GM12878 (cell line): ENCODE measurements around the gene CDC37L1. TPM values are rescaled to one million over a fixed set of nuclear protein-coding genes. Genes with fewer than 3 reads are reported as not detected.

ENCODE experiments used
- ATF2 ChIP-seq: IDR thresholded peaks from 2 replicates; pipeline ENCODE4 v1.6.1; 2012; ENCODE audit warnings: low read length, inconsistent platforms
- BACH1 ChIP-seq: fragments of 450-650 bp; IDR thresholded peaks from 2 replicates; pipeline ENCODE4 v1.6.1; 2017; ENCODE audit warnings: mild to moderate bottlenecking, borderline replicate concordance
- ETV6 ChIP-seq, 2 experiments: fragments of 450-650 bp in 1 of 2; IDR thresholded peaks in 1 of 2; conservative IDR thresholded peaks in 1 of 2; 2 replicates each; pipeline ENCODE4 v1.6.1; 2014; ENCODE audit warnings: antibody characterized with exemption in 1 of 2, borderline replicate concordance in 1 of 2, low read depth in 1 of 2, mild to moderate bottlenecking in 1 of 2, moderate library complexity in 1 of 2
- FOS ChIP-seq: IDR thresholded peaks from 3 replicates; pipeline ENCODE4 v1.6.1; 2011; ENCODE audit warnings: borderline replicate concordance; ENCODE audit not compliant: insufficient read length; ENCODE audit errors: extremely low read depth
- HCFC1 ChIP-seq: fragments of 150-350 bp; IDR thresholded peaks from 2 replicates; pipeline ENCODE4 v1.6.1; 2014; ENCODE audit warnings: low read length
- JUND ChIP-seq: IDR thresholded peaks from 2 replicates; pipeline ENCODE4 v1.6.1; 2012; ENCODE audit warnings: low read depth, mild to moderate bottlenecking, low read length, improper control_type of control experiment, moderate library complexity
- LARP7 ChIP-seq: fragments of 450-650 bp; IDR thresholded peaks from 2 replicates; pipeline ENCODE4 v1.6.1; 2017; ENCODE audit warnings: mild to moderate bottlenecking
- MXI1 ChIP-seq: fragments of 150-350 bp; IDR thresholded peaks from 2 replicates; pipeline ENCODE4 v1.6.1; 2011; ENCODE audit warnings: low read depth, mild to moderate bottlenecking, inconsistent platforms, low read length, improper control_type of control experiment
- MYB ChIP-seq: fragments of 150-350 bp; IDR thresholded peaks from 2 replicates; pipeline ENCODE4 v1.6.1; 2014; ENCODE audit warnings: mild to moderate bottlenecking, low read depth, low read length, borderline replicate concordance
- PKNOX1 ChIP-seq: fragments of 450-650 bp; IDR thresholded peaks from 2 replicates; pipeline ENCODE4 v1.6.1; 2016; ENCODE audit warnings: mild to moderate bottlenecking
- POLR2A ChIP-seq: IDR thresholded peaks from 2 replicates; pipeline ENCODE4 v1.6.1; 2011; ENCODE audit warnings: low read depth, mild to moderate bottlenecking, low read length
- RAD21 ChIP-seq: IDR thresholded peaks from 2 replicates; pipeline ENCODE4 v1.6.1; 2011; ENCODE audit warnings: mild to moderate bottlenecking, low read depth, low read length, moderate library complexity; ENCODE audit not compliant: insufficient read depth
- RCOR1 ChIP-seq: conservative IDR thresholded peaks from 2 replicates; pipeline ENCODE4 v1.6.1; 2012; ENCODE audit warnings: low read depth, low read length, improper control_type of control experiment
- SP1 ChIP-seq: IDR thresholded peaks from one replicate; pipeline ENCODE4 v1.6.1; 2011; ENCODE audit warnings: low read depth, low read length
- ZNF592 ChIP-seq: fragments of 450-650 bp; IDR thresholded peaks from 2 replicates; pipeline ENCODE4 v1.6.1; 2017; ENCODE audit warnings: mild to moderate bottlenecking, moderate library complexity
- ZNF687 ChIP-seq: fragments of 450-650 bp; IDR thresholded peaks from 2 replicates; pipeline ENCODE4 v1.6.1; 2017; ENCODE audit warnings: mild to moderate bottlenecking, moderate library complexity
- polyA plus RNA-seq, 11 experiments: library from polyadenylated mRNA; depleted of rRNA in 4 of 11; unstranded in 6 of 11; stranded (reverse) in 5 of 11; fragments of >200 nt; fragmentation: Nextera tagmentation in 4 of 11; fragmentation: Illumina TruSeq in 1 of 11; extraction: Ambion mirVana in 4 of 11; extraction: Trizol in 1 of 11; gene quantifications; 1 replicate in 1 of 11; 2 replicates in 10 of 11; pipeline versions ENCODE4 v1.2.1 to v1.2.3, GENCODE V29; 2011 to 2016; ENCODE audit warnings: inconsistent platforms in 2 of 11, missing spikeins in 2 of 11, low read depth in 1 of 11
- total RNA-seq, 4 experiments: library from RNA; depleted of rRNA in 3 of 4; stranded (reverse); fragments of >200 nt in 3 of 4; fragmentation: Illumina TruSeq in 1 of 4; extraction: Trizol in 1 of 4; gene quantifications; 2 replicates each; pipeline versions ENCODE4 v1.2.1 to v1.2.3, GENCODE V29; 2013 to 2021

The CDC37L1 gene
- total and polyA plus RNA-seq, 10 of the 15 experiments (the other 5 are each of a cell fraction or from before 2014, with no cell fraction given), result 2.2 to 16.6 (median 8.2) TPM

GRCh38 chr9:4662108-4662988, 17.0 kb upstream of the CDC37L1 start, which contains the start of gene PLPP6 (continued):
- TF ChIP-seq HCFC1, result peak; percentile 27; the same call in 1 of the 2 replicates
- TF ChIP-seq SP1, result no peak
- TF ChIP-seq RAD21, result peak; percentile 65
- no peak for TF ChIP-seq ETV6 (conservative IDR thresholded peaks at IDR 0.05 in 1 of 2, IDR thresholded peaks at IDR 0.05 in 1 of 2; ENCODE audit: borderline replicate concordance in 1 of 2, low read depth in 1 of 2)
- TF ChIP-seq JUND, result no peak
- TF ChIP-seq ZNF592, result no peak
- peak; percentile 90 for TF ChIP-seq POLR2A
- no peak for TF ChIP-seq PKNOX1
- TF ChIP-seq LARP7, result peak; percentile 77
- no peak for TF ChIP-seq FOS
- TF ChIP-seq ZNF687, result peak; percentile 53; the same call in 1 of the 2 replicates
- TF ChIP-seq BACH1, result peak; percentile 63
- peak; percentile 57; the same call in 1 of the 2 replicates for TF ChIP-seq MXI1
- TF ChIP-seq MYB, result no peak
- TF ChIP-seq ATF2, result no peak
- TF ChIP-seq RCOR1, result 0 out of 2 replicates have a peak, but pooled peaks have one; percentile 74
